ENCODE data around the gene LTB. TPM values are rescaled to one million over a fixed set of nuclear protein-coding genes. Genes with fewer than 3 reads are reported as not detected.

The LTB gene
- total RNA-seq, 1 donor from 2014 or later, result 782 TPM

- intact Hi-C loops (cut with micrococcal nuclease), result no loop called here
These were observed 48.8 kb downstream of the LTB start for GRCh38 chr6:31533455-31533841.

- intact Hi-C loops (cut with micrococcal nuclease), result no loop called here
These were observed 49.4 kb downstream of the LTB start for GRCh38 chr6:31532644-31533454.

- intact Hi-C loops (cut with micrococcal nuclease), result no loop called here
These were observed 50.2 kb downstream of the LTB start for GRCh38 chr6:31531771-31532643.

GRCh38 chr6:31531162-31531561 is 51.1 kb downstream of the LTB start:
- intact Hi-C loops (cut with micrococcal nuclease), result no loop called here

GRCh38 chr6:31530659-31531058 is 51.6 kb downstream of the LTB start:
- intact Hi-C loops (cut with micrococcal nuclease), result no loop called here

Other genes with a start within 250 kb of the LTB start
- 4,049 and 4,078 TPM in 2 replicates for gene HLA-B, start 225.2 kb downstream of the LTB start, total RNA-seq
- 9.3 and 11.8 TPM in 2 replicates for gene MICA, start 178.8 kb downstream of the LTB start, total RNA-seq
- gene MICB, start 84.3 kb downstream of the LTB start, total RNA-seq, result 51.2 and 54.9 TPM in 2 replicates
- gene MCCD1, start 53.5 kb downstream of the LTB start, total RNA-seq, result not detected in 2 replicates
- 431 and 439 TPM in 2 replicates for gene DDX39B, start 40.4 kb downstream of the LTB start, total RNA-seq
- 1.3 and 1.7 TPM in 2 replicates for gene ATP6V1G2, start 35.8 kb downstream of the LTB start, total RNA-seq
- gene NFKBIL1, start 34.8 kb downstream of the LTB start, total RNA-seq, result 14.3 and 16.3 TPM in 2 replicates
- 29.4 and 30.0 TPM in 2 replicates for gene LTA, start 10.1 kb downstream of the LTB start, total RNA-seq
- gene TNF, start 6.9 kb downstream of the LTB start, total RNA-seq, result 45.3 and 45.8 TPM in 2 replicates
- 29.8 and 33.1 TPM in 2 replicates for gene LST1, start 3.9 kb upstream of the LTB start, total RNA-seq
- 72.4 and 75.5 TPM in 2 replicates for gene NCR3, start 10.6 kb upstream of the LTB start, total RNA-seq
- 67.9 and 70.2 TPM in 2 replicates for gene AIF1, start 32.8 kb upstream of the LTB start, total RNA-seq
- gene PRRC2A, start 38.3 kb upstream of the LTB start, total RNA-seq, result 236 and 240 TPM in 2 replicates
- 266 and 270 TPM in 2 replicates for gene BAG6, start 70.2 kb upstream of the LTB start, total RNA-seq
- gene APOM, start 73.5 kb upstream of the LTB start, total RNA-seq, result 3.0 TPM in 2 replicates
- 20.8 and 21.6 TPM in 2 replicates for gene C6orf47, start 78.4 kb upstream of the LTB start, total RNA-seq
- gene GPANK1, start 82.6 kb upstream of the LTB start, total RNA-seq, result 29.2 and 31.4 TPM in 2 replicates
- gene CSNK2B, start 83.7 kb upstream of the LTB start, total RNA-seq, result 220 and 229 TPM in 2 replicates
- 27.9 and 32.1 TPM in 2 replicates for gene LY6G5B, start 87.6 kb upstream of the LTB start, total RNA-seq
- 4.2 and 5.4 TPM in 2 replicates for gene LY6G5C, start 98.6 kb upstream of the LTB start, total RNA-seq
- 53.8 and 54.9 TPM in 2 replicates for gene ABHD16A, start 120.9 kb upstream of the LTB start, total RNA-seq
- gene LY6G6F, start 124.4 kb upstream of the LTB start, total RNA-seq, result 0.34 TPM in 1 of 2 replicates, not detected in the other
- not detected in 2 replicates for gene LY6G6D, start 132.9 kb upstream of the LTB start, total RNA-seq
- 0.25 TPM in 1 of 2 replicates, not detected in the other for gene LY6G6C, start 139.3 kb upstream of the LTB start, total RNA-seq
- gene MPIG6B, start 140.9 kb upstream of the LTB start, total RNA-seq, result not detected in 2 replicates
- 12.2 and 15.5 TPM in 2 replicates for gene DDAH2, start 146.9 kb upstream of the LTB start, total RNA-seq
- 590 and 596 TPM in 2 replicates for gene CLIC1, start 154.1 kb upstream of the LTB start, total RNA-seq
- 75.2 and 76.5 TPM in 2 replicates for gene MSH5, start 157.6 kb upstream of the LTB start, total RNA-seq
- gene SAPCD1, start 180.2 kb upstream of the LTB start, total RNA-seq, result 16.6 and 20.2 TPM in 2 replicates
- 4.6 and 4.9 TPM in 2 replicates for gene VWA7, start 194.9 kb upstream of the LTB start, total RNA-seq
- gene VARS1, start 213.3 kb upstream of the LTB start, total RNA-seq, result 124 TPM in 2 replicates
- gene LSM2, start 224.5 kb upstream of the LTB start, total RNA-seq, result 101 and 104 TPM in 2 replicates
- 2.6 and 2.8 TPM in 2 replicates for gene HSPA1L, start 232.9 kb upstream of the LTB start, total RNA-seq
- gene HSPA1A, start 233.1 kb upstream of the LTB start, total RNA-seq, result 117 and 120 TPM in 2 replicates
- 83.9 and 85.5 TPM in 2 replicates for gene HSPA1B, start 245.3 kb upstream of the LTB start, total RNA-seq

Data from T-helper 2 cell treated with Interferon-gamma antibody and Interleukin-4, amounts not matched to agents 100 ng/mL and 5 ng/mL, for 36 hours (primary cell).